Thyroid gland (tissue), 4 donors: Measurements from ENCODE around the gene SCN10A.

Experiments
- CTCF ChIP-seq, 6 experiments: fragments of 200-600 bp in 3 of 6; fragments of 450-650 bp in 3 of 6; sonication (generic) in 3 of 6; IDR thresholded peaks; one replicate each; pipeline ENCODE4 v1.5.1; 2016 to 2019; ENCODE audit warnings: antibody characterized with exemption in 6 of 6, mild to moderate bottlenecking in 2 of 6, inconsistent platforms in 1 of 6, moderate library complexity in 1 of 6
- POLR2A ChIP-seq, 2 donors: fragments of 450-650 bp; IDR thresholded peaks; one replicate each; pipeline ENCODE4 v1.6.1; 2017; ENCODE audit warnings: antibody characterized with exemption in 2 of 2, mild to moderate bottlenecking in 2 of 2, moderate library complexity in 1 of 2

GRCh38 chr3:38724392-38724736 lies 91.7 kb downstream of the SCN10A start:
- TF ChIP-seq CTCF (IDR thresholded peaks at IDR 0.05) (no peak), POLR2A (IDR thresholded peaks at IDR 0.05) (no peak)
